GM10266 (cell line): Measurements from ENCODE around the gene DMRTA2.

Experiments
- DNase-seq: peaks from one replicate; pipeline ENCODE4 v3.0.0; 2012; ENCODE audit errors: extremely low spot score
- TF ChIP-seq, protein P1 (sequence below): IDR thresholded peaks from 2 replicates; pipeline ENCODE4 v1.5.1; 2012; ENCODE audit warnings: mild to moderate bottlenecking, low read depth; ENCODE audit not compliant: control insufficient read depth, insufficient read depth; ENCODE audit errors: missing control alignments

Gene DMRTA2

DNA sequence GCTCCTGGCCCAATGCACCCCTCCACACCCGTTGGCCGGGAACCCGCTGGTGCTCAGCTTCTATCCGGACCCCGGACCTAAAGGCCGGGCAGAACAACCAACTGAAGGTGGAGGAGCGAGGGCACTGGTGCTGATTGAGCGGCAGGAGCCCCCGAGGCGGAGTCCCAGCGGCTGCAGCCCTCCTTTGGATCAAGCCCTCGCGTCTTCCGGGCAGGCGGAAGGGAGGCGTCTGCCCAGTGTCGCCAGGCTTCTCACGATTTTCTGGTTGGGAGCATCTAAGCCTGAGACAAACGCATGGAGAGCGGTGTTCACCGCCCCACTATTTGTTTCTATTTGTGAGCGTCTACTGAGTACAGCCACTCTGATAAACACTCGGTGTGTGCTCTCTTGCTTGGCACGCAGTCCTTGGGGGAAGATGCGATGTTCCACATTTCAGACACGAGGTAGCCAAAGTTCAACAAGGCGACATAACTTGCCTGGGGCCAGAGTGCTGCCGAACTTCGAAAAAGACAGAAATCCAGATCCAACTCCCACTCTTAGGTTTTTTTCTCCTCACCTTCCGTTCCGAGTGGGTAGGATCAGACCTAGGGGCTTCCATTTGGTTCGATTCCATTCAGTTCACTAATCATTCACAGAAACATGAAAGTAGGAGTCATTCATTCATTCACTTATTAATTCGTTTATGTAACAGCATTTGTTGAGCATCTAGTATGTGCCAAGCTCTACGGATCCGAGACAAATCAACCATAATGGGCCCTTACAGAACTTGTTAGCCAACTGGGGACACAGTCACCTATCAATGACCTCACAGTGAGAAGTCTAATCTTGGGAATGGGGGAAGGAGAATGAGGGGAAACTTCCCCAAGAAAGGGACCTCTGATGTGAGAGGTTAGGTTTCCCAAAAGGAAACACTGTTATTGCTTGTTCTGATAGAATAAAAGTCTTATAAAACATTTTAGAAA, 4.9 kb upstream of the DMRTA2 start:
- DNase-seq, result no peak
- TF ChIP-seq, protein P1, sequence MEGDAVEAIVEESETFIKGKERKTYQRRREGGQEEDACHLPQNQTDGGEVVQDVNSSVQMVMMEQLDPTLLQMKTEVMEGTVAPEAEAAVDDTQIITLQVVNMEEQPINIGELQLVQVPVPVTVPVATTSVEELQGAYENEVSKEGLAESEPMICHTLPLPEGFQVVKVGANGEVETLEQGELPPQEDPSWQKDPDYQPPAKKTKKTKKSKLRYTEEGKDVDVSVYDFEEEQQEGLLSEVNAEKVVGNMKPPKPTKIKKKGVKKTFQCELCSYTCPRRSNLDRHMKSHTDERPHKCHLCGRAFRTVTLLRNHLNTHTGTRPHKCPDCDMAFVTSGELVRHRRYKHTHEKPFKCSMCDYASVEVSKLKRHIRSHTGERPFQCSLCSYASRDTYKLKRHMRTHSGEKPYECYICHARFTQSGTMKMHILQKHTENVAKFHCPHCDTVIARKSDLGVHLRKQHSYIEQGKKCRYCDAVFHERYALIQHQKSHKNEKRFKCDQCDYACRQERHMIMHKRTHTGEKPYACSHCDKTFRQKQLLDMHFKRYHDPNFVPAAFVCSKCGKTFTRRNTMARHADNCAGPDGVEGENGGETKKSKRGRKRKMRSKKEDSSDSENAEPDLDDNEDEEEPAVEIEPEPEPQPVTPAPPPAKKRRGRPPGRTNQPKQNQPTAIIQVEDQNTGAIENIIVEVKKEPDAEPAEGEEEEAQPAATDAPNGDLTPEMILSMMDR, result no peak

DNA sequence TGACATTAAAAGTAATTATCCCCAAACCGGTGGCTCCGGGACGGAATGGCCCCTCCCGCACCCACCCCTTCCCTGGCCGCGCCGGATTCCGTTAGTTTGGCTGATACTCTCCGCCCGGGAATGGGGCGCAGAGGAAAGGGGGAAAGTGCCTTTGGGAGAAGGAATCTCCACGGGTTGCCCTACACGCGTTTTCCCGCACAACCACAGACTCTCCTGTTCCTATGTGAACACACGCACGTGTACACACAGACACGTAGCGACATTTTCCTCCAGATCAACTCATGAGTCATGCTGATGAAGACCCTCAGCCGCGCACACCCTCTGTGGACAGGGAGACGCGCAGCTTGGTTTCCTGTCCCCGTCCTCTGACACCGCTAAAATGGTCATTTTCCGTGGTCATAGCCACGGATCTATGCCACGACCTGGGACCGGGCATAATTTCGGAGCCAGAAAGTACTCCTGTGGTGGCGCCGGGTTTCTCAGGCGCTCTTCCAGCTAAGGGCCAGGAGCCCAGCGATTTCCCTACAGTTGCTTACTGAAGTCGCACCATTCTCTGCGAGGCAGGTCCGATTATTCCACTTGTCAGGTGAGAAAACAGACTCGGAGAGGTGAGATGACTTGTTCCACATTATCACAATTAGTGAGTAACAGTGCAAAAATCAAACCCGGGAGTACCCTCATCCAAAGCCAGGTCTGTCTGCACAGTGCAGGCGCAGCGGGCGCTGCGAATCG, 4.0 kb upstream of the DMRTA2 start:
- no peak for DNase-seq
- TF ChIP-seq, protein P1, result no peak

DNA sequence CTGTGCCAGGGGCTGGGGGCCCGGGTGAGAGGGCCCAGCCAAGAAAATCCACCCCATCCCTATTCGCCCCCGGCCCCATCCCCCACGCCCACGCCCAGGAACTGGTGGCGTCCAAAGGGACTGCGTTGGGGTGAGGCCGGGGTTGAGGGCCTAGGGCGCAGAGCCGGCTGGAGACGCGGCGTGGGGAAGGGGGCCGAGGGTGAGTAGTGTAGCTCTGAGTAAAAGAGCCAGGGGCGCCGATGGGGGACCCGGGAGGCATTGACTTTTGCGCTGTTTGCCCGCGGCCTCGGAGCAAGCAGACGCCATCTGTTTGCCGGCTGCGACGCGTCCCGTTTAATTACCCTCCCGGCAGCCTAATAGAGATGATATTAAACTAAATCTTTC, 3.5 kb upstream of the DMRTA2 start:
- DNase-seq, result no peak
- TF ChIP-seq, protein P1, result no peak

DNA sequence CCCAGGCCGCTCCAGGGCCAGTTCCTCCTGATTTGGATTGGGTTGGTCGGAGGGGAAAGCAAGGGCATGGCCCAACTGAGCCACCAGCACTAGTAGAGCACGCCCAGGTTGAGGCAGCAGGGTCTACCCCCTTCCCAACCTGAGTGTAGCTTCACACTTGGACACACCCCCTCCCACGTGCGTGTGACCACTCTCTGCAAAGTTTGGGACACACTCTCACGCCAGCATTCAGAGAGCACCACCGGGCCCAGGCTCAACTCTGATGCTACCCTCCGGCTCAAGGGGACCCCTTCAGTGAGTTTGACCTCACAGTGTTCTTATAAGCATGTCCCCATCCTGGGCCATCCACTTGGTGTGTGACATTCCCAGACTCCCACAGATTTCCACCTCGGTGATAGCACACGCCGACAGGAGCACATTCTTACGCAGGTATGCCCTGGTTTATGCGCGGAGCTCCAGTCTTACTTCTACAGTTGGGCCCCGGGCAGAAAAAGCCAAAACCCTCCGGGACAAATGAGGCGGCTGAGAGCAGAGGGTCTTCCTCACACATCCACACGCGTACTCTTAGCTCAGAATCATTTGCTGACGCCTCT, 3.0 kb upstream of the DMRTA2 start:
- no peak for DNase-seq
- TF ChIP-seq, protein P1, result no peak

DNA sequence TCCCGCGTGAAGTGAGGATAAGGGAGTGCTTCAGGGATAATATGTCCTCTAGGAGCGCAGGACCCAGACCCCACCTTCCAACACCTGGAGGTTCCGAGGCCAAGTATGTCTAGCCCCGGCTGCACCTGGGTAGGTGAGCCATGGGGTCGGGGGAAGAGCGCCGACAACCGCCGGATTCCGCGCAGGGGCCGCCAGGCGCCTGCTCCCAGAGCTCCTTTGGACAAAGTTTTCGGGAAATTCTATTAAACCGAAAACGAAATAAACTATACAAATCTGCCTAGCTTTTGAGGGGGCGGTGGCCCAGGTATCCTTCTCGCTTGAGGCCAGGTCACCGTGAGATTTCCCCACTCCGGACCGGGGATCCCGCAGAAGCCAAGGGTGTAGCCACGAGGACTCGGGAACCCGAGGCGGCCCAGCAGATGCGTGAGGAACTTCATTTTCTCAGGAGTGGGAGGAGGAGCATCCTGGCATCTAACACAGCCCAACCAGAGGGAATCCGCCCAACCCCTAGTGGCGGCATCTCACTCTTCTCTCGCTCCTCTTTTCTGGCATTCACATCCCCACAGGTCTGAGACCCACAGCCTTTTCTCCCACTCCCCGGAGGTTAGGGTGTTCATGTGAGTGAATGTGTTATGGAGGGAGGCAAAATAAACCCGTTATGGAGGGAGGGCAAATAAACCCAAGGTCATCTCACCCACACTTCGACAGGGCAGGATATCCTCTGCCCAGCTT, 2.3 kb upstream of the DMRTA2 start:
- TF ChIP-seq, protein P1, result no peak
- no peak for DNase-seq

DNA sequence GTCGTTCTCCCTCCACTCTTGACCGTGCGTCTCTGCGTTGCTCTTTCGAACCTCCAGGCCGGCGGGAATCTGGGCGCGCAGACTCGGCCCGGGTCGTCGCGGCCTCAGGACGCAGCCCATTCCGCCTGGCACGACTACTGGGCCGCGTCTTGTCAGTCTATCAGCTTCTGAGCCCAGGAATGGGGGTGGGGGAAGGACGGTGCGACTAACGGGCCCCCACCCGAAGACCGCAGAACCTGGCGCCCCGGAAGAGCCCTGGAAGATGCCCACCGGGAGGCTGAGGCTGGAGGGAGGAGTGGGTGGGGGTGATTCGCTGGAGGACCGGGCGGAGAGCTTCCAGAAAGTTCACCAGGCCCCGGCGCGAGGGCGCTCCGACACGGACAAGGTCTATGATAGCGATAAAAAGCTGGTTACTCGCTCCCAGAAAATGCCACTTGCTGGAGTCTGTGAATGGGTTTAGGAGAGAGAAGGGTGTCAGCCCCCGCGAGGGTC, 1.7 kb upstream of the DMRTA2 start:
- no peak for DNase-seq
- TF ChIP-seq, protein P1, result no peak
